HG03060 (cell line): ENCODE data around the gene PHF13.
"Not testable (repeated sequence)": the region's sequence is repeated elsewhere in the genome, so short reads cannot be mapped to it uniquely, and the experiment has no call there.

Source experiments
- ATAC-seq: cut with Tn5 transposase; IDR thresholded peaks from one replicate; pipeline ENCODE4 v1.9.1; 2021; ENCODE audit warnings: low read depth, moderate number of reproducible peaks; ENCODE audit not compliant: unreplicated experiment

Gene PHF13

GRCh38 chr1:6627031-6627430, 13.5 kb downstream of the PHF13 start:
- no peak for ATAC-seq

GRCh38 chr1:6627841-6628545, 14.5 kb downstream of the PHF13 start:
- no peak for ATAC-seq

- no peak for ATAC-seq
Measured at GRCh38 chr1:6628971-6629479, 15.5 kb downstream of the PHF13 start.

GRCh38 chr1:6630027-6630426, 16.5 kb downstream of the PHF13 start:
- no peak for ATAC-seq

GRCh38 chr1:6631058-6631457, 17.5 kb downstream of the PHF13 start:
- no peak for ATAC-seq

GRCh38 chr1:6632588-6633514, 19.3 kb downstream of the PHF13 start:
- no peak for ATAC-seq

- no peak for ATAC-seq
Measured at GRCh38 chr1:6634371-6635052, 21.0 kb downstream of the PHF13 start.

- no peak for ATAC-seq
Measured at GRCh38 chr1:6635161-6635909, 21.8 kb downstream of the PHF13 start.

GRCh38 chr1:6635910-6636760, 22.6 kb downstream of the PHF13 start:
- no peak for ATAC-seq

- not testable (repeated sequence) for ATAC-seq
Measured at GRCh38 chr1:6636778-6637177, 23.2 kb downstream of the PHF13 start.

- ATAC-seq, result no peak
Measured at GRCh38 chr1:6637770-6638169, 24.2 kb downstream of the PHF13 start.

GRCh38 chr1:6638226-6638625, 24.7 kb downstream of the PHF13 start:
- ATAC-seq, result no peak

GRCh38 chr1:6640867-6641266, 27.3 kb downstream of the PHF13 start:
- not testable (repeated sequence) for ATAC-seq

GRCh38 chr1:6645018-6645417, 31.5 kb downstream of the PHF13 start:
- no peak for ATAC-seq

GRCh38 chr1:6646499-6647148, 33.1 kb downstream of the PHF13 start:
- no peak for ATAC-seq

- no peak for ATAC-seq
Measured at GRCh38 chr1:6648556-6648955, 35.0 kb downstream of the PHF13 start.

- ATAC-seq, result no peak
Measured at GRCh38 chr1:6651909-6652308, 38.4 kb downstream of the PHF13 start.

- ATAC-seq, result no peak
Measured at GRCh38 chr1:6652986-6653385, 39.5 kb downstream of the PHF13 start.
